DMS 273 treated with DMSO at 0.1 percent for 48 hours (cell line): ENCODE data around the gene ITPKB.

Source experiments
- DNase-seq: peaks from one replicate; lab custom pipeline; 2025; lab: John Stamatoyannopoulos, UW

ITPKB gene

GRCh38 chr1:226704169-226704937 is 34.7 kb downstream of the ITPKB start:
- no peak for DNase-seq

- no peak for DNase-seq
Measured at GRCh38 chr1:226702957-226703831, 35.9 kb downstream of the ITPKB start.

- DNase-seq = peak; percentile 46
Measured at GRCh38 chr1:226702318-226702956, 36.6 kb downstream of the ITPKB start.

GRCh38 chr1:226700861-226701260 is 38.2 kb downstream of the ITPKB start:
- no peak for DNase-seq

GRCh38 chr1:226699166-226699565 is 39.9 kb downstream of the ITPKB start:
- no peak for DNase-seq

- DNase-seq = no peak
Measured at GRCh38 chr1:226698659-226699058, 40.4 kb downstream of the ITPKB start.

- no peak for DNase-seq
Measured at GRCh38 chr1:226697929-226698544, 41.0 kb downstream of the ITPKB start.

GRCh38 chr1:226697151-226697928 is 41.7 kb downstream of the ITPKB start:
- DNase-seq = no peak

- no peak for DNase-seq
Measured at GRCh38 chr1:226696547-226696946, 42.5 kb downstream of the ITPKB start.

GRCh38 chr1:226695335-226695900 is 43.7 kb downstream of the ITPKB start:
- no peak for DNase-seq

- no peak for DNase-seq
Measured at GRCh38 chr1:226692823-226693222, 46.3 kb downstream of the ITPKB start.

GRCh38 chr1:226692051-226692792 is 46.9 kb downstream of the ITPKB start:
- DNase-seq = no peak

GRCh38 chr1:226691247-226691646 is 47.8 kb downstream of the ITPKB start:
- DNase-seq = no peak

GRCh38 chr1:226690460-226690982 is 48.6 kb downstream of the ITPKB start:
- no peak for DNase-seq

- no peak for DNase-seq
Measured at GRCh38 chr1:226688808-226689207, 50.3 kb downstream of the ITPKB start.

GRCh38 chr1:226688056-226688748 is 50.9 kb downstream of the ITPKB start:
- DNase-seq = peak; percentile 69

GRCh38 chr1:226687426-226687825 is 51.7 kb downstream of the ITPKB start:
- DNase-seq = no peak

- DNase-seq = no peak
Measured at GRCh38 chr1:226686440-226687425, 52.3 kb downstream of the ITPKB start.
